GM12892 (cell line): ENCODE data around the gene CDCA4.
A peak's percentile ranks its signal among the peaks of the same experiment; 100 is the strongest.

ENCODE experiments used
- DNase-seq: peaks from one replicate; pipeline ENCODE4 v3.0.0; 2011; ENCODE audit not compliant: insufficient read length
- FAIRE-seq: peaks from 2 replicates; lab custom pipeline; 2011; peaks lifted over from hg19 to GRCh38; lab: Jason Lieb, UNC
- POLR2A ChIP-seq: IDR thresholded peaks from 2 replicates; pipeline ENCODE4 v1.6.1; 2011; ENCODE audit warnings: low read depth, low read length, control low read depth
- POLR2AphosphoS5 ChIP-seq: IDR thresholded peaks from 2 replicates; pipeline ENCODE4 v1.6.1; 2011; ENCODE audit warnings: low read depth, low read length, control low read depth
- TAF1 ChIP-seq: IDR thresholded peaks from 2 replicates; pipeline ENCODE4 v1.6.1; 2011; ENCODE audit warnings: low read depth, mild to moderate bottlenecking, control low read depth, low read length, borderline replicate concordance

The CDCA4 gene

GRCh38 chr14:105055736-105056302 lies 34.9 kb upstream of the CDCA4 start:
- DNase-seq = no peak
- FAIRE-seq = no peak
- peak; percentile 47 for TF ChIP-seq POLR2A
- no peak for TF ChIP-seq TAF1
- TF ChIP-seq POLR2AphosphoS5 = peak; percentile 85

- TF ChIP-seq POLR2A (no peak; the same call in 1 of the 2 replicates), POLR2AphosphoS5 (no peak; the same call in none of the 2 replicates), TAF1 (no peak)
- DNase-seq = no peak
- no peak for FAIRE-seq
These were observed 34.5 kb upstream of the CDCA4 start for GRCh38 chr14:105055334-105055733.

GRCh38 chr14:105053996-105054395 lies 33.1 kb upstream of the CDCA4 start:
- no peak for DNase-seq
- TF ChIP-seq POLR2A = peak; percentile 35; the same call in 1 of the 2 replicates
- TF ChIP-seq TAF1 = no peak
- no peak for TF ChIP-seq POLR2AphosphoS5
- FAIRE-seq = no peak

DNA sequence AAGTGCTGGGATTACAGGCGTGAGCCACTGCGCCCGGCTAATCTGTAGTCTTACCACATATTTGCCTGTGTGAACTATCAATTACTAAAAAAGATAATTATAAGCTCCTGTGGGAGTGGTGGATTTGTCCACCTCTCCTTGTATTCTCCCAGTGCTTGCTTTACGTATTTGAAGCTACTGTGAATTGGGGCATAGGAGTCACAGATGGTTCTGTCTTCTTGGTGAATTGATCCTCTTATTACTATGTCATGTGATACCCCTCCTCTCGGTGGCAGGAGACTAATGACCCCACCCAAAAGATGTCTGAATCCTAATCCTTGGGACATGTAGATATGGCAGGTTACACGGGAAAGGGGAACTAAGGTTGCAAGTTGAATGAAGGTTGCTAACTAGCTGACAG lies 32.5 kb upstream of the CDCA4 start:
- no peak for DNase-seq
- FAIRE-seq = no peak

GRCh38 chr14:105052110-105052458 lies 31.2 kb upstream of the CDCA4 start:
- DNase-seq (no peak), FAIRE-seq (no peak)
- TF ChIP-seq POLR2A (no peak), POLR2AphosphoS5 (no peak), TAF1 (no peak)

More for the DNA sequence above, 32.5 kb upstream of the CDCA4 start:
- TF ChIP-seq POLR2A (no peak), POLR2AphosphoS5 (no peak), TAF1 (no peak)

GRCh38 chr14:105051182-105052109 lies 30.6 kb upstream of the CDCA4 start:
- no peak for FAIRE-seq
- DNase-seq = no peak
- peak; percentile 59; the same call in 1 of the 2 replicates for TF ChIP-seq POLR2AphosphoS5
- no peak for TF ChIP-seq TAF1
- peak; percentile 43 for TF ChIP-seq POLR2A

GRCh38 chr14:105050551-105050897 lies 29.6 kb upstream of the CDCA4 start:
- FAIRE-seq (no peak), DNase-seq (no peak)
- TF ChIP-seq TAF1 (no peak), POLR2AphosphoS5 (peak; percentile 54; the same call in 1 of the 2 replicates)

- FAIRE-seq (no peak), DNase-seq (no peak)
- TF ChIP-seq POLR2A (peak; percentile 66; the same call in 1 of the 2 replicates), POLR2AphosphoS5 (peak; percentile 73), TAF1 (no peak)
These were observed 29.1 kb upstream of the CDCA4 start for GRCh38 chr14:105049753-105050550.

GRCh38 chr14:105047283-105048016 lies 26.6 kb upstream of the CDCA4 start:
- DNase-seq (no peak), FAIRE-seq (peak; percentile 14)
- no peak for TF ChIP-seq TAF1
- TF ChIP-seq POLR2A = peak; percentile 49; the same call in 1 of the 2 replicates
- TF ChIP-seq POLR2AphosphoS5 = peak; percentile 90

GRCh38 chr14:105046891-105047282 lies 26.0 kb upstream of the CDCA4 start:
- DNase-seq (no peak), FAIRE-seq (no peak)
- TF ChIP-seq POLR2A (no peak), POLR2AphosphoS5 (no peak), TAF1 (no peak)

DNA sequence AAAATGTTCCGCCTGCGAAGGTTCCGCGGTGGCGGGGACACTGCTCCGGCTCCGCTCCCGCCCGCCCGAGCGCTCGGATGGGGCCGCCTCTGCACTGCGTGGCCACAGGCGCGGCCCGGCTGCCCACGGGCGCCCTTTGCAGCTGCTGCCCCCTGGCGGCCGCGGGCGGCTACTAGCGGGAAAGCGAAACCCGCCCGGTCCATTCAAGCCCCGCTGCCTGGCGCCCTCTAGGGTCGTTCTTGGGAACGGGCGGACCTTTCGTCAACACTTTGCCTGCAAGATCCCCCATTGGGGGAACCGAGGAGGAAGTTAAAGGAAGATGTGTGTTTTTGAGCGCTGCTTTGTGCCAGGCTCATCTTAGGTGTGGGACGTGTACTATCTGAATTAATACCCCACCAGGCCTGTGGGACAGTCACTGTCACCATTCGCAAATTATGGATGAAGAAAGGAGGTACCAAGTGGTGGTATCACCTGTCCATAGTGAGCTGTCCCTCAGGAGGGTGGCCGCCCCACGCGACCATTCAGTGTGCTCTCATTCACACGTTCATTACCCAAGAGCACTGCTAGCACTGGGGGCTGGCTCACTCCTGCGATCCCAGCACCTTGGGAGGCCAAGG lies 24.9 kb upstream of the CDCA4 start:
- TF ChIP-seq POLR2AphosphoS5 = no peak; the same call in 1 of the 2 replicates
- no peak for TF ChIP-seq TAF1
- TF ChIP-seq POLR2A = no peak
- DNase-seq (peak; percentile 93), FAIRE-seq (peak; percentile 93)
